K562 (cell line): ENCODE measurements around the gene CDC6. TPM values are rescaled to one million over a fixed set of nuclear protein-coding genes. Genes with fewer than 3 reads are reported as not detected.

ENCODE experiments used
- BRD9 ChIP-seq: fragments of 450-650 bp; IDR thresholded peaks from 2 replicates; pipeline ENCODE4 v1.6.1; 2018; ENCODE audit warnings: low read depth; ENCODE audit not compliant: partially characterized antibody
- CBX3 ChIP-seq, 2 experiments: IDR thresholded peaks; 1 replicate in 1 of 2; 2 replicates in 1 of 2; pipeline ENCODE4 v1.6.1; 2012; ENCODE audit warnings: inconsistent platforms in 2 of 2, low read length in 2 of 2, borderline replicate concordance in 1 of 2, control low read depth in 1 of 2
- CEBPG ChIP-seq, 3 experiments: fragments of 200-800 bp in 1 of 3; sonication (Bioruptor generic) in 1 of 3; sonication (generic) in 1 of 3; formaldehyde crosslinking in 1 of 3; IDR thresholded peaks in 2 of 3; conservative IDR thresholded peaks in 1 of 3; 2 replicates each; pipeline versions ENCODE4 v1.6.1 to v1.8.0; 2016 to 2022; ENCODE audit warnings: missing compliant biosample characterization in 2 of 3, missing genetic modification characterization in 2 of 3, mild to moderate bottlenecking in 1 of 3, missing genetic modification reagents in 1 of 3
- CTBP1 ChIP-seq: fragments of 450-650 bp; IDR thresholded peaks from 2 replicates; pipeline ENCODE4 v1.6.1; 2016; ENCODE audit warnings: borderline replicate concordance
- CXXC5 ChIP-seq: fragments of 250-450 bp; sonication (Bioruptor Pico); IDR thresholded peaks from 2 replicates; pipeline ENCODE4 v1.8.0; 2022; ENCODE audit warnings: inconsistent platforms, mild to moderate bottlenecking, moderate library complexity
- DIDO1 ChIP-seq: fragments of 450-650 bp; IDR thresholded peaks from 2 replicates; pipeline ENCODE4 v1.6.1; 2016; ENCODE audit warnings: low read depth, missing biosample characterization, missing genetic modification characterization
- ELF2 ChIP-seq: fragments of 250-450 bp; sonication (Bioruptor Pico); IDR thresholded peaks from 2 replicates; pipeline ENCODE4 v1.5.0; 2021; ENCODE audit warnings: mild to moderate bottlenecking
- ETS1 ChIP-seq: conservative IDR thresholded peaks from 2 replicates; pipeline ENCODE4 v1.6.1; 2011; ENCODE audit warnings: low read depth, mild to moderate bottlenecking, low read length; ENCODE audit not compliant: control insufficient read depth
- FUS ChIP-seq: fragments of 200-400 bp; formaldehyde crosslinking; optimal IDR thresholded peaks from 2 replicates; pipeline ENCODE3; 2017; ENCODE audit warnings: low read depth, low read length
- HDAC2 ChIP-seq: fragments of 450-650 bp; IDR thresholded peaks from 2 replicates; pipeline ENCODE4 v1.6.1; 2016; ENCODE audit warnings: mild to moderate bottlenecking
- HNRNPH1 ChIP-seq: fragments of 200-400 bp; formaldehyde crosslinking; optimal IDR thresholded peaks from 2 replicates; pipeline ENCODE3; 2017; ENCODE audit warnings: low read depth, mild to moderate bottlenecking, low read length, moderate library complexity
- JUND ChIP-seq, 2 experiments: IDR thresholded peaks; 2 replicates in 1 of 2; 3 replicates in 1 of 2; pipeline ENCODE4 v1.6.1; 2011; ENCODE audit warnings: borderline replicate concordance in 2 of 2, low read depth in 2 of 2, low read length in 2 of 2, improper control_type of control experiment in 1 of 2, missing biosample characterization in 1 of 2, missing genetic modification characterization in 1 of 2, missing genetic modification reagents in 1 of 2
- KHSRP ChIP-seq: fragments of 450-650 bp; IDR thresholded peaks from 2 replicates; pipeline ENCODE4 v1.6.1; 2017
- LEF1 ChIP-seq: fragments of 450-650 bp; IDR thresholded peaks from 2 replicates; pipeline ENCODE4 v1.6.1; 2016; ENCODE audit warnings: mild to moderate bottlenecking
- MEF2A ChIP-seq: IDR thresholded peaks from 2 replicates; pipeline ENCODE4 v1.6.1; 2011; ENCODE audit warnings: low read depth, mild to moderate bottlenecking, low read length, moderate library complexity; ENCODE audit not compliant: control insufficient read depth
- NCOA4 ChIP-seq: fragments of 450-650 bp; IDR thresholded peaks from 2 replicates; pipeline ENCODE4 v1.6.1; 2018; ENCODE audit warnings: mild to moderate bottlenecking; ENCODE audit not compliant: partially characterized antibody
- NFYB ChIP-seq: IDR thresholded peaks from 2 replicates; pipeline ENCODE4 v1.6.1; 2011; ENCODE audit warnings: mild to moderate bottlenecking, moderate library complexity; ENCODE audit not compliant: insufficient read length; ENCODE audit errors: extremely low read depth
- NR2F6 ChIP-seq: fragments of 450-650 bp; formaldehyde crosslinking; IDR thresholded peaks from 2 replicates; pipeline ENCODE4 v1.4.0; 2020; ENCODE audit warnings: mild to moderate bottlenecking
- POLR2A ChIP-seq: fragments of 450-650 bp; conservative IDR thresholded peaks from 2 replicates; pipeline ENCODE4 v1.6.1; 2016
- POLR2AphosphoS2 ChIP-seq: IDR thresholded peaks from 2 replicates; pipeline ENCODE4 v1.6.1; 2012; ENCODE audit warnings: low read length, improper control_type of control experiment
- RNF2 ChIP-seq: sonication (generic); IDR thresholded peaks from 2 replicates; pipeline ENCODE4 v1.6.1; 2016
- TRIM28 ChIP-seq: fragments of 450-650 bp; IDR thresholded peaks from 2 replicates; pipeline ENCODE4 v1.6.1; 2017
- TSC22D4 ChIP-seq: fragments of 450-650 bp; IDR thresholded peaks from 2 replicates; pipeline ENCODE4 v1.6.1; 2016; ENCODE audit warnings: missing genetic modification characterization, missing biosample characterization, control low read depth
- ZNF217 ChIP-seq: sonication (generic); formaldehyde crosslinking; IDR thresholded peaks from 2 replicates; pipeline ENCODE4 v1.8.0; 2022; ENCODE audit warnings: mild to moderate bottlenecking, missing genetic modification reagents
- ZNF274 ChIP-seq: IDR thresholded peaks from 2 replicates; pipeline ENCODE4 v1.6.1; 2011; ENCODE audit warnings: low read depth, mild to moderate bottlenecking, low read length, moderate library complexity, borderline replicate concordance
- ZNF395 ChIP-seq: fragments of 200-800 bp; sonication (Bioruptor generic); IDR thresholded peaks from 2 replicates; pipeline ENCODE4 v1.6.1; 2017; ENCODE audit warnings: missing genetic modification characterization, missing compliant biosample characterization
- ZNF431 ChIP-seq: sonication (generic); formaldehyde crosslinking; IDR thresholded peaks from 2 replicates; pipeline ENCODE4 v1.8.0; 2022; ENCODE audit warnings: mild to moderate bottlenecking, missing genetic modification reagents
- polyA plus RNA-seq, 8 experiments: library from polyadenylated mRNA; depleted of rRNA in 4 of 8; stranded (reverse) in 5 of 8; unstranded in 3 of 8; fragments of >200 nt; fragmentation: Nextera tagmentation in 2 of 8; fragmentation: Illumina TruSeq in 1 of 8; extraction: Ambion mirVana in 2 of 8; extraction: Trizol in 1 of 8; gene quantifications; 2 replicates each; pipeline versions ENCODE4 v1.2.1 to v1.2.3, GENCODE V29; 2011 to 2014; ENCODE audit warnings: inconsistent platforms in 1 of 8, missing spikeins in 1 of 8
- total RNA-seq, 7 experiments: library from RNA; depleted of rRNA in 6 of 7; stranded (reverse); fragments of >200 nt in 6 of 7; fragmentation: Illumina TruSeq in 2 of 7; extraction: Trizol in 2 of 7; gene quantifications; 2 replicates each; pipeline versions ENCODE4 v1.2.1 to v1.2.3, GENCODE V29; 2011 to 2021; ENCODE audit warnings: low replicate concordance in 1 of 7

CDC6 gene
- total and polyA plus RNA-seq, 9 of the 15 experiments (the other 6 are each of a cell fraction or from before 2014, with no cell fraction given), result 29.6 to 141 (median 106) TPM

- no peak for TF ChIP-seq POLR2AphosphoS2
- TF ChIP-seq ZNF274, result no peak
- no peak for TF ChIP-seq TSC22D4 (tag)
- no peak for TF ChIP-seq LEF1
- no peak for TF ChIP-seq NFYB
- TF ChIP-seq ETS1, result no peak
- no peak for TF ChIP-seq RNF2
- no peak for TF ChIP-seq KHSRP
- TF ChIP-seq BRD9, result no peak
- TF ChIP-seq MEF2A, result no peak
- TF ChIP-seq JUND (IDR thresholded peaks at IDR 0.05; ENCODE audit: borderline replicate concordance, low read depth, low read length), result peak; percentile 33; the same call in 1 of the 2 replicates
- no peak; the same call in 2 of the 3 replicates for TF ChIP-seq JUND (tag; IDR thresholded peaks at IDR 0.05; ENCODE audit: borderline replicate concordance, low read depth, low read length)
- no peak for TF ChIP-seq NR2F6
- TF ChIP-seq POLR2A, result no peak
- TF ChIP-seq DIDO1, result no peak
- no peak for TF ChIP-seq ZNF395 (CRISPR knock-in tag)
- no peak for TF ChIP-seq ZNF217 (CRISPR knock-in tag)
- TF ChIP-seq CBX3 (IDR thresholded peaks at IDR 0.05; ENCODE audit: borderline replicate concordance in 1 of 2, low read length in 2 of 2), result no peak
- TF ChIP-seq TRIM28, result no peak
- TF ChIP-seq ZNF431 (CRISPR knock-in tag), result no peak
- 0 out of 2 replicates have a peak, but pooled peaks have one; percentile 70 for TF ChIP-seq ELF2
- TF ChIP-seq CEBPG (CRISPR knock-in tag; IDR thresholded peaks at IDR 0.05), result peak; percentile 73
- peak; percentile 75 to 87 for TF ChIP-seq CEBPG (tag; conservative IDR thresholded peaks at IDR 0.05 in 1 of 2, IDR thresholded peaks at IDR 0.05 in 1 of 2)
- TF ChIP-seq NCOA4, result no peak
- 0 out of 2 replicates have a peak, but pooled peaks have one; percentile 8 for TF ChIP-seq CXXC5
- TF ChIP-seq HNRNPH1, result no peak
- no peak for TF ChIP-seq FUS
- TF ChIP-seq CTBP1, result peak; percentile 14; the same call in 1 of the 2 replicates
- no peak for TF ChIP-seq HDAC2
Measured at GRCh38 chr17:40309031-40309948, 21.6 kb downstream of the CDC6 start, which contains the start of gene RARA (continued).
